IMR-90 (cell line): ENCODE data around the gene WDR27. TPM values are rescaled to one million over a fixed set of nuclear protein-coding genes. Genes with fewer than 3 reads are reported as not detected.
A peak's percentile ranks its signal among the peaks of the same experiment; 100 is the strongest.

Experiments used
- ATAC-seq: fragments of 200-7000 bp; cut with Tn5 transposase; 2 replicates; pipeline ENCODE4 v1.9.1; 2020; ENCODE audit warnings: low read depth, mild to moderate bottlenecking, moderate library complexity
- BruUV-seq: library from RNA; stranded (reverse); fragments of 400-500 nt; replicated peaks from 2 replicates; lab custom pipeline; 2021; lab: Mats Ljungman, UMichigan
- CTCF ChIA-PET: fragments of 300-600 bp; formaldehyde crosslinking; extraction: SDS; loops from one replicate; lab custom pipeline; 2021; ENCODE audit warnings: antibody characterized with exemption; lab: Yijun Ruan, JAX
- POLR2A ChIA-PET: fragments of 300-600 bp; sonication (Branson Sonifier 250); formaldehyde crosslinking; loops from one replicate; lab custom pipeline; 2022; ENCODE audit warnings: antibody characterized with exemption; ENCODE audit not compliant: unreplicated experiment; lab: Charles Lee
- DNase-seq: peaks from one replicate; pipeline ENCODE4 v3.0.0; 2013
- H2AFZ ChIP-seq: replicated peaks from 2 replicates; pipeline ENCODE3; 2013; ENCODE audit warnings: low read length, mild to moderate bottlenecking; ENCODE audit not compliant: poor library complexity
- H2AK5ac ChIP-seq: 2 replicates; pipeline ENCODE4 v1.6.1; 2013; ENCODE audit warnings: low read depth, low read length, inconsistent platforms
- H2AK9ac ChIP-seq: replicated peaks from 2 replicates; pipeline ENCODE3; 2013; ENCODE audit warnings: mild to moderate bottlenecking, low read depth, low read length, moderate library complexity; ENCODE audit not compliant: poor library complexity
- H2BK120ac ChIP-seq: 2 replicates; pipeline ENCODE4 v1.6.1; 2013; ENCODE audit warnings: low read depth, low read length, inconsistent platforms
- H2BK15ac ChIP-seq: 3 replicates; pipeline ENCODE4 v1.6.1; 2013; ENCODE audit warnings: low read depth, low read length, inconsistent platforms
- H2BK20ac ChIP-seq: 2 replicates; pipeline ENCODE4 v1.6.1; 2013; ENCODE audit warnings: low read depth, mild to moderate bottlenecking, inconsistent platforms, low read length, moderate library complexity
- H2BK5ac ChIP-seq: 2 replicates; pipeline ENCODE4 v1.6.1; 2013; ENCODE audit warnings: mild to moderate bottlenecking, low read depth, low read length, inconsistent platforms; ENCODE audit not compliant: poor library complexity, severe bottlenecking
- H3K14ac ChIP-seq: replicated peaks from 2 replicates; pipeline ENCODE4 v1.6.1; 2013; ENCODE audit warnings: low read depth, low read length, inconsistent platforms
- H3K18ac ChIP-seq: 2 replicates; pipeline ENCODE4 v1.6.1; 2013; ENCODE audit warnings: low read depth, low read length, control low read depth
- H3K23ac ChIP-seq: 2 replicates; pipeline ENCODE4 v1.6.1; 2013; ENCODE audit warnings: low read depth, low read length, inconsistent platforms
- H3K27ac ChIP-seq: 2 replicates; pipeline ENCODE4 v1.5.1; 2013; ENCODE audit warnings: mild to moderate bottlenecking, control low read depth, low read length; ENCODE audit not compliant: insufficient read depth
- H3K27me3 ChIP-seq: 2 replicates; pipeline ENCODE4 v1.6.1; 2013; ENCODE audit warnings: low read length; ENCODE audit not compliant: control insufficient read depth, insufficient read depth
- H3K36me3 ChIP-seq: 2 replicates; pipeline ENCODE4 v1.6.1; 2013; ENCODE audit warnings: low read length, mixed read lengths; ENCODE audit not compliant: control insufficient read depth, insufficient read depth
- H3K4ac ChIP-seq: 2 replicates; pipeline ENCODE4 v1.6.1; 2013; ENCODE audit warnings: low read depth, low read length, inconsistent platforms
- H3K4me1 ChIP-seq: 2 replicates; pipeline ENCODE4 v1.6.1; 2013; ENCODE audit warnings: low read length, mixed read lengths; ENCODE audit not compliant: control insufficient read depth, insufficient read depth
- H3K4me2 ChIP-seq: 2 replicates; pipeline ENCODE4 v1.6.1; 2013; ENCODE audit warnings: low read depth, mild to moderate bottlenecking, control low read depth, low read length, moderate library complexity
- H3K4me3 ChIP-seq: 2 replicates; pipeline ENCODE4 v1.5.1; 2013; ENCODE audit warnings: low read depth, mild to moderate bottlenecking, control low read depth, low read length, moderate library complexity; ENCODE audit not compliant: insufficient read depth
- H3K56ac ChIP-seq: 2 replicates; pipeline ENCODE4 v1.6.1; 2013; ENCODE audit warnings: low read length, inconsistent platforms; ENCODE audit not compliant: insufficient read depth; ENCODE audit errors: extremely low read depth
- H3K79me1 ChIP-seq, 2 experiments: 2 replicates each; pipeline ENCODE4 v1.6.1; 2013; ENCODE audit warnings: low read length in 2 of 2, inconsistent platforms in 1 of 2, low read depth in 1 of 2
- H3K9ac ChIP-seq: 2 replicates; pipeline ENCODE4 v1.6.1; 2013; ENCODE audit warnings: low read depth, low read length, control low read depth
- H3K9me1 ChIP-seq: 2 replicates; pipeline ENCODE4 v1.6.1; 2013; ENCODE audit warnings: low read length, inconsistent platforms; ENCODE audit not compliant: insufficient read depth
- H3K9me3 ChIP-seq: 2 replicates; pipeline ENCODE4 v1.6.1; 2013; ENCODE audit warnings: low read length; ENCODE audit not compliant: control insufficient read depth, insufficient read depth
- H4K20me1 ChIP-seq: 2 replicates; pipeline ENCODE4 v1.6.1; 2013; ENCODE audit warnings: low read length, inconsistent platforms; ENCODE audit not compliant: insufficient read depth
- H4K5ac ChIP-seq: 2 replicates; pipeline ENCODE4 v1.6.1; 2013; ENCODE audit warnings: mild to moderate bottlenecking, low read depth, low read length, control low read depth
- H4K8ac ChIP-seq, 2 experiments: 2 replicates each; pipeline ENCODE4 v1.6.1; 2013; ENCODE audit warnings: low read depth in 2 of 2, low read length in 2 of 2, control low read depth in 1 of 2, inconsistent platforms in 1 of 2
- H4K91ac ChIP-seq: 2 replicates; pipeline ENCODE4 v1.6.1; 2013; ENCODE audit warnings: low read depth, low read length, inconsistent platforms; ENCODE audit not compliant: insufficient read depth
- CEBPB ChIP-seq: IDR thresholded peaks from 2 replicates; pipeline ENCODE4 v1.6.1; 2012; ENCODE audit warnings: low read depth, low read length, improper control_type of control experiment
- CTCF ChIP-seq: conservative IDR thresholded peaks from 2 replicates; pipeline ENCODE4 v1.5.1; 2012; ENCODE audit warnings: mild to moderate bottlenecking, low read depth, low read length, improper control_type of control experiment
- MAFK ChIP-seq: IDR thresholded peaks from 2 replicates; pipeline ENCODE4 v1.6.1; 2012; ENCODE audit warnings: low read depth, low read length, improper control_type of control experiment
- RCOR1 ChIP-seq: IDR thresholded peaks from 2 replicates; pipeline ENCODE4 v1.6.1; 2012; ENCODE audit warnings: mild to moderate bottlenecking, low read length, improper control_type of control experiment; ENCODE audit not compliant: insufficient replicate concordance
- SMC3 ChIP-seq: fragments of 150-350 bp; IDR thresholded peaks from 2 replicates; pipeline ENCODE4 v1.6.1; 2016; ENCODE audit warnings: low read depth, mild to moderate bottlenecking, antibody characterized with exemption, low read length, moderate library complexity
- WGBS, 2 experiments: methylation state at CpG; one replicate each; pipeline versions ENCODE4 v1.1.5 to v1.1.7; 2013; ENCODE audit warnings: missing lambda C conversion rate in 2 of 2; ENCODE audit not compliant: insufficient read length in 1 of 2; ENCODE audit errors: extremely low coverage in 2 of 2; 5-methylcytosine and 5-hydroxymethylcytosine counted together
- dilution Hi-C: fragments of 300-500 bp; cut with HindIII; formaldehyde crosslinking; loops from one replicate; pipeline ENCODE4 v1.14.3; 2018; ENCODE audit warnings: low sequenced_read_pairs; ENCODE audit not compliant: unreplicated experiment
- in situ Hi-C: fragments of 300-500 bp; cut with MboI; formaldehyde crosslinking; loops from 3 replicates; pipeline ENCODE4 v1.14.3; 2019; ENCODE audit warnings: low sequenced_read_pairs, inconsistent platforms, mixed read lengths
- intact Hi-C: fragments of 100-400 bp; cut with micrococcal nuclease; formaldehyde crosslinking; loops from 2 replicates; pipeline ENCODE4 v1.10.0; 2022
- polyA plus RNA-seq, 3 experiments: library from polyadenylated mRNA; depleted of rRNA; stranded (reverse); fragments of >200 nt; gene quantifications; 2 replicates each; pipeline ENCODE4 v1.2.3, GENCODE V29; 2012; ENCODE audit warnings: low replicate concordance in 1 of 3
- total RNA-seq: library from RNA; depleted of rRNA; stranded (reverse); fragments of >200 nt; gene quantifications from 2 replicates; pipeline ENCODE4 v1.2.3, GENCODE V29; 2012

Gene WDR27
- total and polyA plus RNA-seq, 2 of the 4 experiments (the other 2 are of a cell fraction), result 7.0 to 18.5 TPM

GRCh38 chr6:169677096-169677495, 24.7 kb downstream of the WDR27 start:
- Histone ChIP-seq H3K9me1 (0 out of 2 replicates have a peak, but pooled peaks cover 2% of the 10 kb centered on the region), H3K9ac (no peak overlapping the region), H3K79me1 (peaks cover 3 to 7% of the 10 kb centered on the region in 2 experiments; a peak in 3 of 4 replicates), H4K91ac (no peak overlapping the region), H4K5ac (no peak overlapping the region), H3K23ac (no peak overlapping the region), H3K56ac (no peak overlapping the region), H3K4me3 (no peak overlapping the region), H3K27me3 (no peaks in the 10 kb centered on the region), H4K8ac (no peak overlapping the region), H3K14ac (no peak overlapping the region), H2AK9ac (no peak overlapping the region), H3K27ac (no peak overlapping the region), H3K4me2 (no peak overlapping the region), H3K36me3 (peaks cover 9% of the 10 kb centered on the region), H2BK15ac (no peak overlapping the region), H2AK5ac (no peak overlapping the region), H2AFZ (no peak overlapping the region), H2BK120ac (no peak overlapping the region), H4K20me1 (no peaks in the 10 kb centered on the region), H2BK5ac (no peak overlapping the region), H3K18ac (no peak overlapping the region), H3K4me1 (no peaks in the 10 kb centered on the region), H3K9me3 (peaks cover 3% of the 10 kb centered on the region), H2BK20ac (no peak overlapping the region), H3K4ac (no peak overlapping the region)
- ATAC-seq (peak; percentile 35; the same call in 1 of the 2 replicates), DNase-seq (peak; percentile 8)
- ChIA-PET POLR2A (no interaction called here), CTCF (no interaction called here)
- dilution Hi-C loops, result no loop called here
- no CpG with 5 or more reads among the region's 1 CpG for WGBS, 2 experiments
- no TSS peak for BruUV-seq
- intact Hi-C loops, result no loop called here
- in situ Hi-C loops, result no loop called here
- no peak for TF ChIP-seq RCOR1
- TF ChIP-seq MAFK, result no peak
- no peak for TF ChIP-seq SMC3
- TF ChIP-seq CEBPB, result no peak
- no peak for TF ChIP-seq CTCF
